ENCODE measurements around the gene CDC42EP5. TPM values are rescaled to one million over a fixed set of nuclear protein-coding genes. Genes with fewer than 3 reads are reported as not detected.

CDC42EP5 gene
- total RNA-seq, 1 experiment from 2014 or later, result 11.5 TPM

- DNase-seq (ENCODE audit: low spot score) (no peak), ATAC-seq (no peak)
- peaks cover 3% of the 10 kb centered on the region; the same call in 1 of the 2 replicates for H3K27me3 Mint-ChIP-seq (ENCODE audit: low read depth)
- peaks cover 39% of the 10 kb centered on the region for H3K36me3 Mint-ChIP-seq
- ChIA-PET POLR2A (interaction anchor here (0.9 kb wide), 1 partner anchor 12 kb away, joined by 4 read pairs; the partner anchor contains the start of gene LENG8), CTCF (interaction anchor here (0.5 to 1.2 kb wide), 3 partner anchors 30 to 430 kb away, joined by 3 to 5 read pairs (median 3); no protein-coding TSS in a partner anchor)
- H3K4me3 Mint-ChIP-seq, result no peak overlapping the region
- no peak overlapping the region for H3K27ac Mint-ChIP-seq
- H3K4me1 Mint-ChIP-seq, result peaks cover 7% of the 10 kb centered on the region
- TF ChIP-seq ZNF671 (CRISPR knock-in tag; IDR thresholded peaks at IDR 0.05) (no peak), ZNF121 (CRISPR knock-in tag; IDR thresholded peaks at IDR 0.05) (peak; percentile 67)
- H3K9me3 Mint-ChIP-seq, result no peaks in the 10 kb centered on the region
Observed at GRCh38 chr19:54460230-54461005, 12.7 kb downstream of the CDC42EP5 start.

GRCh38 chr19:54459282-54460229 is 13.5 kb downstream of the CDC42EP5 start:
- peaks cover 7% of the 10 kb centered on the region for H3K4me1 Mint-ChIP-seq
- H3K9me3 Mint-ChIP-seq, result no peaks in the 10 kb centered on the region
- POLR2A ChIA-PET, result interaction anchor here (0.9 kb wide), 1 partner anchor 11 kb away, joined by 4 read pairs; the partner anchor contains the start of gene LENG8
- DNase-seq (ENCODE audit: low spot score) (no peak), ATAC-seq (no peak)
- TF ChIP-seq NR2C2 (CRISPR knock-in tag; IDR thresholded peaks at IDR 0.05) (no peak), ZNF396 (CRISPR knock-in tag; IDR thresholded peaks at IDR 0.05; ENCODE audit: borderline replicate concordance) (no peak), ATF6 (CRISPR knock-in tag; IDR thresholded peaks at IDR 0.05) (no peak)
- no peaks in the 10 kb centered on the region for H3K27me3 Mint-ChIP-seq (ENCODE audit: low read depth)
- peak overlapping the region; percentile 83 for H3K27ac Mint-ChIP-seq
- H3K36me3 Mint-ChIP-seq, result peaks cover 46% of the 10 kb centered on the region
- CTCF ChIA-PET, result interaction anchor here (0.5 to 1.2 kb wide), 2 partner anchors 29 to 429 kb away, joined by 3 to 5 read pairs; no protein-coding TSS in a partner anchor
- no peak overlapping the region for H3K4me3 Mint-ChIP-seq

- H3K36me3 Mint-ChIP-seq, result peaks cover 53% of the 10 kb centered on the region
- POLR2A ChIA-PET, result no interaction called here
Observed at GRCh38 chr19:54458648-54459281, 14.3 kb downstream of the CDC42EP5 start.

More at GRCh38 chr19:54458648-54459281, 14.3 kb downstream of the CDC42EP5 start:
- ATAC-seq, result no peak
- Mint-ChIP-seq H3K4me3 (no peak overlapping the region), H3K4me1 (peaks cover 7% of the 10 kb centered on the region), H3K27ac (peak overlapping the region; percentile 83), H3K9me3 (no peaks in the 10 kb centered on the region), H3K27me3 (ENCODE audit: low read depth) (no peaks in the 10 kb centered on the region)
- DNase-seq (ENCODE audit: low spot score), result no peak
- TF ChIP-seq ATF6 (CRISPR knock-in tag; IDR thresholded peaks at IDR 0.05), result no peak
- no peak for TF ChIP-seq E2F4 (CRISPR knock-in tag; IDR thresholded peaks at IDR 0.05; ENCODE audit: borderline replicate concordance, low read depth)
- TF ChIP-seq USF1 (CRISPR knock-in tag; IDR thresholded peaks at IDR 0.05), result no peak
- TF ChIP-seq ZNF138 (CRISPR knock-in tag; conservative IDR thresholded peaks at IDR 0.05), result no peak
- no peak for TF ChIP-seq NFYB (CRISPR knock-in tag; conservative IDR thresholded peaks at IDR 0.05; ENCODE audit: low read depth)
- CTCF ChIA-PET, result interaction anchor here (0.6 kb wide), 1 partner anchor 1817 kb away, joined by 5 read pairs; no protein-coding TSS in a partner anchor
